HG03108 (cell line): ENCODE measurements around the gene HBZ.
"Not testable (repeated sequence)": the region's sequence is repeated elsewhere in the genome, so short reads cannot be mapped to it uniquely, and the experiment has no call there.

Source experiments
- ATAC-seq: cut with Tn5 transposase; IDR thresholded peaks from one replicate; pipeline ENCODE4 v1.9.1; 2021; ENCODE audit warnings: moderate library complexity; ENCODE audit not compliant: unreplicated experiment

HBZ gene

GRCh38 chr16:152141-153128 lies at the start of gene HBZ:
Gene HBZ (plus strand): TSS chr16:152644. CDS start chr16:152910, 266 bp downstream.
- no peak for ATAC-seq

GRCh38 chr16:104355-104754 lies 48.1 kb upstream of the HBZ start:
- ATAC-seq = no peak

GRCh38 chr16:104928-105327 lies 47.5 kb upstream of the HBZ start:
- ATAC-seq = no peak

GRCh38 chr16:105521-105920 lies 46.9 kb upstream of the HBZ start:
- no peak for ATAC-seq

- ATAC-seq = peak; percentile 52
Observed at GRCh38 chr16:106623-107324, 45.7 kb upstream of the HBZ start.

GRCh38 chr16:112153-112840 lies 40.1 kb upstream of the HBZ start:
- no peak for ATAC-seq

- ATAC-seq = no peak
Observed at GRCh38 chr16:114327-114726, 38.1 kb upstream of the HBZ start.

- no peak for ATAC-seq
Observed at GRCh38 chr16:116015-116414, 36.4 kb upstream of the HBZ start.

- ATAC-seq = no peak
Observed at GRCh38 chr16:117379-118365, 34.8 kb upstream of the HBZ start.

- ATAC-seq = no peak
Observed at GRCh38 chr16:118857-119256, 33.6 kb upstream of the HBZ start.

GRCh38 chr16:119295-119694 lies 33.1 kb upstream of the HBZ start:
- ATAC-seq = no peak

- no peak for ATAC-seq
Observed at GRCh38 chr16:119835-120491, 32.5 kb upstream of the HBZ start.

- no peak for ATAC-seq
Observed at GRCh38 chr16:120756-121155, 31.7 kb upstream of the HBZ start.

GRCh38 chr16:122361-122760 lies 30.1 kb upstream of the HBZ start:
- no peak for ATAC-seq

- not testable (repeated sequence) for ATAC-seq
Observed at GRCh38 chr16:123558-124350, 28.7 kb upstream of the HBZ start.

- ATAC-seq = no peak
Observed at GRCh38 chr16:125011-125410, 27.4 kb upstream of the HBZ start.

GRCh38 chr16:129075-129474 lies 23.4 kb upstream of the HBZ start:
- ATAC-seq = no peak

GRCh38 chr16:130533-131173 lies 21.8 kb upstream of the HBZ start:
- ATAC-seq = no peak
